ENCODE data around the gene PRM1.

PRM1 gene

DNA sequence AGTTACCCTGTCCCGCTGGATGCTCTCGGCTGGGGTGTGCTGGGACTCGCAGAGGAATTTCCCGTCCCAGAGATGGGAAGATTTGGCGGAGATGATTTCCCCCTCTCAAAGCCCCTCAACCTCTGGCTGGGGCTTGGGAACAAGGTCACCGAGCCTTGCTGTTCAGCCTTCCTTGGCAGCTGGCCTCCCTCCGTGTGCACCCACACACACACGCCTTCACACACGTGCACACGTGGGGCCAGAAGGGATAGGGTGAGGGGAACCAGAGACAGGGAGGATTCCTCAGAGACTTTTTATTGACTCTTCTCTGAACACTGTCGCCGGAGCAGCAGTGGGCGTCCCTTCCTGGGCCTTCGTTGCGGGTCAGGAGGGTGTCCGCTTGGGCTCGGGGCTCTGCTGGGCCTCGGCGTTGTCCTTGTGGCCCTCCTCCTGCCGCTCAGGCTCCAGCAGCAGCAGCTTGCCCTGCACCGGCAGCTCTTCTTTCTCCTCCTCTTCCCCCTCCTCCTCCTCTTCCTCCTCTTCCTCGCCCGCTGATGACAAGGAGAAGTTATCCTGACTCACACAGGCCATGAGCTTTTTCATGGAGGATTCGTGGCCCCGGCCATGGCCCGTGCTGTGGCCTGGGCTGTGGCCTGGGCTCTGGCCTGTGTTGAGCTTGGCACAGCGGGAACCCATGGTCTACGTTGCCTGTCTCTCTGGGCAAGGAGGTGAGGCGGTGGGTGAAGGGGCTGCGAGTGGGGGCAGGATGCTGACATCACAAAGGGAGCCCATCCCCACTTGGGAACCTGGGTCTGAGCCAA lies 8.0 kb downstream of the PRM1 start, which contains the start of gene PRM3:
Gene PRM3, minus strand, starts transcription at position 709 of the 800 bp plus-strand sequence. Its CDS starts 34 bp downstream, at position 675.
- TF ChIP-seq SIN3A (IDR thresholded peaks at IDR 0.05; ENCODE audit: borderline replicate concordance, insufficient read depth, low read length) (no peak), POLR2AphosphoS5 (IDR thresholded peaks at IDR 0.05; ENCODE audit: low read depth, low read length) (no peak), TAF1 (IDR thresholded peaks at IDR 0.05; ENCODE audit: borderline replicate concordance, insufficient read depth, low read length) (no peak), FOXP2 (optimal IDR thresholded peaks at IDR 0.05; ENCODE audit: borderline replicate concordance, extremely low read depth, extremely low read length, insufficient read depth) (no peak)
- TF ChIP-seq, protein P1, sequence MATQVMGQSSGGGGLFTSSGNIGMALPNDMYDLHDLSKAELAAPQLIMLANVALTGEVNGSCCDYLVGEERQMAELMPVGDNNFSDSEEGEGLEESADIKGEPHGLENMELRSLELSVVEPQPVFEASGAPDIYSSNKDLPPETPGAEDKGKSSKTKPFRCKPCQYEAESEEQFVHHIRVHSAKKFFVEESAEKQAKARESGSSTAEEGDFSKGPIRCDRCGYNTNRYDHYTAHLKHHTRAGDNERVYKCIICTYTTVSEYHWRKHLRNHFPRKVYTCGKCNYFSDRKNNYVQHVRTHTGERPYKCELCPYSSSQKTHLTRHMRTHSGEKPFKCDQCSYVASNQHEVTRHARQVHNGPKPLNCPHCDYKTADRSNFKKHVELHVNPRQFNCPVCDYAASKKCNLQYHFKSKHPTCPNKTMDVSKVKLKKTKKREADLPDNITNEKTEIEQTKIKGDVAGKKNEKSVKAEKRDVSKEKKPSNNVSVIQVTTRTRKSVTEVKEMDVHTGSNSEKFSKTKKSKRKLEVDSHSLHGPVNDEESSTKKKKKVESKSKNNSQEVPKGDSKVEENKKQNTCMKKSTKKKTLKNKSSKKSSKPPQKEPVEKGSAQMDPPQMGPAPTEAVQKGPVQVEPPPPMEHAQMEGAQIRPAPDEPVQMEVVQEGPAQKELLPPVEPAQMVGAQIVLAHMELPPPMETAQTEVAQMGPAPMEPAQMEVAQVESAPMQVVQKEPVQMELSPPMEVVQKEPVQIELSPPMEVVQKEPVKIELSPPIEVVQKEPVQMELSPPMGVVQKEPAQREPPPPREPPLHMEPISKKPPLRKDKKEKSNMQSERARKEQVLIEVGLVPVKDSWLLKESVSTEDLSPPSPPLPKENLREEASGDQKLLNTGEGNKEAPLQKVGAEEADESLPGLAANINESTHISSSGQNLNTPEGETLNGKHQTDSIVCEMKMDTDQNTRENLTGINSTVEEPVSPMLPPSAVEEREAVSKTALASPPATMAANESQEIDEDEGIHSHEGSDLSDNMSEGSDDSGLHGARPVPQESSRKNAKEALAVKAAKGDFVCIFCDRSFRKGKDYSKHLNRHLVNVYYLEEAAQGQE (IDR thresholded peaks at IDR 0.05; ENCODE audit: insufficient read depth in 1 of 2, low read depth in 2 of 2, low read length in 2 of 2): no peak

DNA sequence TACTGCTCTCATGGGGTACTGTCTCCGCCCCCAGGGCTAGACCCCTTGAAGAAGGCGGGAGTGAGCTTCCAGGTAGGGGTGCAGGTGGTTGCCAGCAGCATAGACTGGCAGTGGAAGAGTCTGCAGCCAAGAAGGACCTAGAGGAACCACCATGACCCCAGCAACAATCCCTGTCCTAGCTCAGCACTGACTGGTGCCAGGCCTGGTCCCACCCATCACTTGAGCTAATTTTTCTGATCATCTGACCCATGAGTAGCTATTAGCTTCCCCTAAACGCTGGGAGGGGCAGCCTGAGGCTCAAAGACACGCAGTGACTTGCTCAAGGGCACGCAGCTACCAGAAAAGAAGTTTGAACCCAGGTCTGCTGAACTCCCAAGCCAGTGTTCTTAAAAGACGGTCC lies 8.6 kb downstream of the PRM1 start:
- TF ChIP-seq TAF1 (IDR thresholded peaks at IDR 0.05; ENCODE audit: borderline replicate concordance, insufficient read depth, low read length) (no peak), FOXP2 (optimal IDR thresholded peaks at IDR 0.05; ENCODE audit: borderline replicate concordance, extremely low read depth, extremely low read length, insufficient read depth) (no peak), POLR2AphosphoS5 (IDR thresholded peaks at IDR 0.05; ENCODE audit: low read depth, low read length) (no peak), SIN3A (IDR thresholded peaks at IDR 0.05; ENCODE audit: borderline replicate concordance, insufficient read depth, low read length) (no peak)
- TF ChIP-seq, protein P1 (IDR thresholded peaks at IDR 0.05; ENCODE audit: insufficient read depth in 1 of 2, low read depth in 2 of 2, low read length in 2 of 2): no peak

DNA sequence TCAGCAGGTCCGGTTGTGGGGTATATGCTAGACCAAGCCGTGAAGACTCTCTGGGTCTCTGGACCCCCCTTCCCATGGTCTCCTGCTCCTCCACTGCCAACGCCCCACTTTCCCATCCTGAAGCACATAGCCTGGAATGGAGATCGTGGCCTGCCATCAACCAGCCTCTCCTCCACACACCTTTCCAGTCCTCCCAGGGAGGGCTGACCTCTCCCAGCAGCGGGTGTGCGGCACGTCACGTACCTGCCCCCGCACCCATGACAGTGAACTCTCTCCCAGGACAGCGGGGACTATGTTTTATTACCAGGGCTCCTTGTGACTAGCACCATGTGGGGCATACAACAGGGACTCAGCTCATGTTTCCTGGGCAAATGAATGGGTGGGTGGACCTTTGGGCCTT lies 9.5 kb downstream of the PRM1 start:
- TF ChIP-seq SIN3A (IDR thresholded peaks at IDR 0.05; ENCODE audit: borderline replicate concordance, insufficient read depth, low read length): no peak
- TF ChIP-seq POLR2AphosphoS5 (IDR thresholded peaks at IDR 0.05; ENCODE audit: low read depth, low read length): no peak
- TF ChIP-seq, protein P1 (IDR thresholded peaks at IDR 0.05; ENCODE audit: insufficient read depth in 1 of 2, low read depth in 2 of 2, low read length in 2 of 2): no peak
- TF ChIP-seq FOXP2 (optimal IDR thresholded peaks at IDR 0.05; ENCODE audit: borderline replicate concordance, extremely low read depth, extremely low read length, insufficient read depth): no peak
- no peak for TF ChIP-seq TAF1 (IDR thresholded peaks at IDR 0.05; ENCODE audit: borderline replicate concordance, insufficient read depth, low read length)

DNA sequence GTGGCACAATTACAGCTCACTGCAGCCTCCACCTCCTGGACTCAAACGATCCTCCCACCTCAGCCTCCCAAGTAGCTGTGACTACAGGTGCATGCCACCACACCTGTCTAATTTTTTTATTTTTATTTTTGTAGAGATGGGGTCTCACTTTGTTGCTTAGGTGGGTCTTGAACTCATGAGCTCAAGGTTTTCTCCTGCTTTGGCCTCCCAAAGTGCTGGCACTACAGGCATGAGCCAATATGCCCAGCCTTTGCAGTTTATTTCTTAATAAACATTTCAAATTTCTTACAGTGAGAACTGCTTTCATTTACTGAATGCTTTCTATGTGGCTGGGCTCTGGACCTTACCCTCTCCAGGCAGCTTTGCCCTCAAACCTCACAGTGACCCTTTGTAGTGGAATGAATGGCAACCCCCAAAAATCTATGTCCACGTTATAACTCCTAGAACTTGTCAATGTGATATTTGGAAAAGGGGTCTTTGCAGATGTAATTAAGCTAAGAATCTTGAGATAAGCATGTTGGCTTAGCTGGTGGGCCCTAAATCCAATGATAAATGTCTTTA lies 10.4 kb downstream of the PRM1 start:
- TF ChIP-seq, protein P1 (IDR thresholded peaks at IDR 0.05; ENCODE audit: insufficient read depth in 1 of 2, low read depth in 2 of 2, low read length in 2 of 2): no peak
- TF ChIP-seq TAF1 (IDR thresholded peaks at IDR 0.05; ENCODE audit: borderline replicate concordance, insufficient read depth, low read length): no peak
- TF ChIP-seq FOXP2 (optimal IDR thresholded peaks at IDR 0.05; ENCODE audit: borderline replicate concordance, extremely low read depth, extremely low read length, insufficient read depth): no peak
- TF ChIP-seq SIN3A (IDR thresholded peaks at IDR 0.05; ENCODE audit: borderline replicate concordance, insufficient read depth, low read length): no peak
- TF ChIP-seq POLR2AphosphoS5 (IDR thresholded peaks at IDR 0.05; ENCODE audit: low read depth, low read length): no peak
